ENCODE measurements around the gene LSM3.

The LSM3 gene

GRCh38 chr3:14178247-14179113 is at the start of gene LSM3, which contains the start of gene XPC:
Gene LSM3, plus strand, starts transcription at chr3:14178817. Its CDS starts 44 bp downstream, at chr3:14178861.
Gene XPC, minus strand, starts transcription at chr3:14178601. Its CDS starts 33 bp downstream, at chr3:14178568.
- DNase-seq: peak; percentile 95

- no peak for DNase-seq
Observed at GRCh38 chr3:14129296-14129695, 49.3 kb upstream of the LSM3 start.

- DNase-seq: no peak
Observed at GRCh38 chr3:14130230-14130629, 48.4 kb upstream of the LSM3 start.

- no peak for DNase-seq
Observed at GRCh38 chr3:14130707-14131106, 47.9 kb upstream of the LSM3 start.

GRCh38 chr3:14131134-14131533 is 47.5 kb upstream of the LSM3 start:
- DNase-seq: no peak

- no peak for DNase-seq
Observed at GRCh38 chr3:14132120-14132519, 46.5 kb upstream of the LSM3 start.

- no peak for DNase-seq
Observed at GRCh38 chr3:14132689-14133088, 45.9 kb upstream of the LSM3 start.

- DNase-seq: no peak
Observed at GRCh38 chr3:14133188-14133800, 45.3 kb upstream of the LSM3 start.

- DNase-seq: no peak
Observed at GRCh38 chr3:14133876-14134275, 44.7 kb upstream of the LSM3 start.

- DNase-seq: no peak
Observed at GRCh38 chr3:14134291-14134690, 44.3 kb upstream of the LSM3 start.

GRCh38 chr3:14135581-14135980 is 43.0 kb upstream of the LSM3 start:
- DNase-seq: no peak

- no peak for DNase-seq
Observed at GRCh38 chr3:14137004-14137403, 41.6 kb upstream of the LSM3 start.

- no peak for DNase-seq
Observed at GRCh38 chr3:14137445-14137844, 41.2 kb upstream of the LSM3 start.

- no peak for DNase-seq
Observed at GRCh38 chr3:14138109-14138877, 40.3 kb upstream of the LSM3 start.

GRCh38 chr3:14138878-14139655 is 39.5 kb upstream of the LSM3 start:
- DNase-seq: no peak

- DNase-seq: no peak
Observed at GRCh38 chr3:14139771-14140170, 38.8 kb upstream of the LSM3 start.

- no peak for DNase-seq
Observed at GRCh38 chr3:14140668-14141067, 37.9 kb upstream of the LSM3 start.

- DNase-seq: no peak
Observed at GRCh38 chr3:14141144-14141543, 37.5 kb upstream of the LSM3 start.

- DNase-seq: no peak
Observed at GRCh38 chr3:14141602-14142341, 36.8 kb upstream of the LSM3 start.

- DNase-seq: peak; percentile 29
Observed at GRCh38 chr3:14142567-14143270, 35.9 kb upstream of the LSM3 start.
